Colonic mucosa (tissue), 4 donors: ENCODE data around the gene SLC41A3. TPM values are rescaled to one million over a fixed set of nuclear protein-coding genes. Genes with fewer than 3 reads are reported as not detected.
"Not testable (repeated sequence)": the region's sequence is repeated elsewhere in the genome, so short reads cannot be mapped to it uniquely, and the experiment has no call there.

Experiments used
- DNase-seq: peaks from one replicate; pipeline ENCODE4 v3.0.0-alpha.2; 2020
- H3K27ac ChIP-seq: fragments of 200-600 bp; one replicate; pipeline ENCODE4 v1.8.0; 2021
- H3K27me3 ChIP-seq: fragments of 200-600 bp; one replicate; pipeline ENCODE4 v1.8.0; 2021
- H3K36me3 ChIP-seq: fragments of 200-600 bp; one replicate; pipeline ENCODE4 v1.8.0; 2021
- H3K4me1 ChIP-seq: fragments of 200-600 bp; one replicate; pipeline ENCODE4 v1.8.0; 2021; ENCODE audit warnings: mild to moderate bottlenecking
- H3K4me3 ChIP-seq: fragments of 200-600 bp; one replicate; pipeline ENCODE4 v1.8.0; 2021
- H3K9ac ChIP-seq, 2 donors: one replicate each; pipeline ENCODE4 v1.7.0; 2013; ENCODE audit warnings: control low read depth in 2 of 2, low read depth in 2 of 2, low read length in 2 of 2
- H3K9me3 ChIP-seq: fragments of 200-600 bp; one replicate; pipeline ENCODE4 v1.8.0; 2021
- CTCF ChIP-seq: fragments of 200-600 bp; IDR thresholded peaks from one replicate; pipeline ENCODE4 v1.8.0; 2022; ENCODE audit warnings: antibody characterized with exemption, mild to moderate bottlenecking
- intact Hi-C: fragments of 100-400 bp; cut with DNase I; formaldehyde crosslinking; loops from one replicate; pipeline ENCODE4 v1.14.1; 2022
- total RNA-seq, 2 donors: library from RNA; stranded (reverse); fragmentation: NEBNext Ultra II Directional in 1 of 2; extraction: Animal tissue kit (Norgen Biotek cat#: 25700) in 1 of 2; gene quantifications; one replicate each; pipeline ENCODE4 v1.2.1, GENCODE V29; 2021
- donor health status: healthy.
- donor health status: DM: no; HTN: no; CAD: no.
- donor health status: DM: no; HTN: no; CAD: no.

Gene SLC41A3
- total RNA-seq, 2 donors from 2014 or later, result 27.6 to 33.1 TPM

DNA sequence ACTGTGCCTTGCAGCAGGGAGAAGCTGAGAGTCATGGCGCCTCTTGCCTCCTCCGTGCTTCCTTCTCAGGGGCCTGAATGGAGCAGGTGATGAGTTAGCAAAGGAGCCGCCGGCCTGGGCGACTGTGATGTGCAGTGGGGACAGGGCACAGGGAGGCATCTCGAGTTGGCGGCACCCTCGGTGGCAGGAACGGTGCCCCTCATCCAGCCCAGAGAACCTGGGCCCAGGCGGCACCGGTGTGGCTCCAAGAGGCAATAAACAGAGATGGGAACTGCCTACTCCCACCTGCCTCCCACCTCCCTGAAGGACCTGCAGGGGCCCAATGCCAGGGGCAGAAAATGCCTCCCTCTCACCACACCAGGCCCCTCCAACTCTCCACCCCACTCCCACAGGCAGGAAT is 6.2 kb downstream of the SLC41A3 start:
- no peak for TF ChIP-seq CTCF
- Histone ChIP-seq H3K9me3 (no peaks in the 10 kb centered on the region), H3K4me3 (no peak overlapping the region), H3K27ac (no peak overlapping the region), H3K36me3 (no peaks in the 10 kb centered on the region), H3K9ac (no peak overlapping the region), H3K4me1 (peaks cover 1% of the 10 kb centered on the region), H3K27me3 (no peaks in the 10 kb centered on the region)
- no peak for DNase-seq
- intact Hi-C loops, result no loop called here

DNA sequence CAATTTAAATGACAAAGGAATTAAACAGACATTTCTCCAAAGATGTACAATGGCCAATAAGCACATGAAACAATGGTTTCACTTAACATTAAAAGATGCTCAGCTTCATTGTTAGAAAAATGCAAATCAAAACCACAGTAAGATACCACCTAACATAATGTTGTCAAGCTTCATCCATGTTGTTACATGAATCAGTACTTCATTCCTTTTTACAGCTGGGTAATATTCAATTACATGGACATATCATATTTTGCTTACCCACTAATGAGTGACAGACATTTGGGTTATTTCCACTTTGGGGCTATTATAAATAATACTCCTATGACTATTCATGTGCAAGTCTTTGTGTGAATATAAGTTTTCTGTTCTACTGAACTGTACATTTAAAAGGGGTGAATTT is 7.8 kb downstream of the SLC41A3 start:
- intact Hi-C loops, result no loop called here

GRCh38 chr3:126070146-126070545 is 13.8 kb downstream of the SLC41A3 start:
- intact Hi-C loops, result no loop called here
- H3K27me3 ChIP-seq, result no peaks in the 10 kb centered on the region

More for the DNA sequence above, 7.8 kb downstream of the SLC41A3 start:
- no peak for DNase-seq
- Histone ChIP-seq H3K4me1 (no peaks in the 10 kb centered on the region), H3K4me3 (no peak overlapping the region), H3K36me3 (no peaks in the 10 kb centered on the region), H3K27ac (no peak overlapping the region), H3K27me3 (no peaks in the 10 kb centered on the region), H3K9ac (no peak overlapping the region), H3K9me3 (no peaks in the 10 kb centered on the region)
- TF ChIP-seq CTCF, result no peak

DNA sequence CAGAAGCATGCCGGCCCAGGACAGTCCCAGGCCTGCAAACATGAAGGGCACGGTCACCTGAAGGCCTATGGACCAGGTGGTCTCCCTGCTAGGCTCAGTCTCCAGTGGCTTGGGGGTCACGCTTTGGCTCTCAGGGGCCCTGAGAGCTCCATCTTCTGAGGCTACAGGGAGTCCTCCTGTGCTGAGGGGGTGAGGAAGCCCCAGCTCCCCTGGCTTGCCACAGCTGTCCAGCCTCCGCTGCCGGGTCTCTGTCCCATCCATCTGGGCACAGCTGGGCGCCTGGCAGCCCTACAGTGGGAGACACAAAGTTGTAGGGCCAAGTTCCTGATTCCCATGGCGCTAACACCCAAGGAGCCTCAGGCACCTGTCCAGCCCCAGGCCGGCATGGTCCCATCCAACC is 16.0 kb downstream of the SLC41A3 start:
- H3K9ac ChIP-seq, result no peak overlapping the region
- TF ChIP-seq CTCF, result no peak
- DNase-seq, result no peak
- H3K9me3 ChIP-seq, result no peaks in the 10 kb centered on the region
- no peaks in the 10 kb centered on the region for H3K36me3 ChIP-seq
- H3K27ac ChIP-seq, result no peak overlapping the region
- H3K4me1 ChIP-seq, result no peaks in the 10 kb centered on the region
- intact Hi-C loops, result no loop called here
- no peaks in the 10 kb centered on the region for H3K27me3 ChIP-seq
- H3K4me3 ChIP-seq, result no peak overlapping the region

More at GRCh38 chr3:126070146-126070545, 13.8 kb downstream of the SLC41A3 start:
- Histone ChIP-seq H3K4me1 (no peaks in the 10 kb centered on the region), H3K27ac (no peak overlapping the region), H3K36me3 (no peaks in the 10 kb centered on the region), H3K9me3 (no peaks in the 10 kb centered on the region), H3K4me3 (no peak overlapping the region), H3K9ac (no peak overlapping the region)
- TF ChIP-seq CTCF, result no peak
- no peak for DNase-seq

DNA sequence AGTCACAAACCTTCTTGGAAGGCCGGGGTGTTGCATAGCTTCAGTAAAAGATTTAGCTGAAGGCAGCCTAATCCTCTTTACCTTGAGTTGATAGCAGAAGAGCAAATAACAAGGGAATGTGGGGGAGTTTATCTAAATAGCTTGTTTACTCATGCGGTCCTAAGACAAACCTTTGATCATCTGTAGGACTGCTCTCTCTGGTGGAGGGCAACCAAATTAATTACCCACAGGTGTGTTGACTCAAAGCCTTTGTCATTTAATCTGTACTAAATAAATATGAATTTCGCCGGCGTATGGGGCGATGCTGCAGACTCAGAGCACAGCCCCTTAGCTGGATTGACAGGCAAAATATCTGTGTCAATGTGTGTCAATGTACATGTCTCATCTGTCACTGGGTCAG is 17.2 kb downstream of the SLC41A3 start:
- H3K4me3 ChIP-seq, DNase-seq, intact Hi-C loops, H3K9ac ChIP-seq, H3K36me3 ChIP-seq, H3K27me3 ChIP-seq, H3K4me1 ChIP-seq, H3K9me3 ChIP-seq, H3K27ac ChIP-seq: not testable (repeated sequence)

DNA sequence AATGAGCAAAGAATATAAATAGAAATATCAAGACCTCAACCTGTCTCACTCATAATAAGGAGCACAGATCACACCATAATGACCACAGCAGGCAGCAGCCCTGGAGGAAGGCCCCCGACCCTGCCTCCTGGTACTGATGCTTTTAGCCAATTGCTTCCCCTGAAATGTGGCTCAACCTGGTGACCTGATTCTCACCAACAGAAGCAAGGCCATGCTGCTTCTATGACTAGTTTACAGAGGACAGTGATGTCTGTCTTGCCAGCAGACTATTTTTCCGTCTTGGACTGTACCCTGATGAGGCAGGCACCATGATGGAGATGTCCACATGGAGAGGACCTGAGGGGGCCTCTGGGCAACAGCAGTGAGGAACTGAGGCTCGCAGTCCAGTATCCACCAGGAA is 18.0 kb downstream of the SLC41A3 start:
- no peak for DNase-seq
- H3K4me1 ChIP-seq, result no peaks in the 10 kb centered on the region
- intact Hi-C loops, result no loop called here
- H3K27me3 ChIP-seq, result no peaks in the 10 kb centered on the region
- H3K9ac ChIP-seq, result no peak overlapping the region
- no peak overlapping the region for H3K27ac ChIP-seq
- no peaks in the 10 kb centered on the region for H3K36me3 ChIP-seq
- H3K9me3 ChIP-seq, result no peaks in the 10 kb centered on the region
- TF ChIP-seq CTCF, result no peak
- H3K4me3 ChIP-seq, result no peak overlapping the region
